Calu3 (cell line): ENCODE results near the gene ETF1. TPM values are rescaled to one million over a fixed set of nuclear protein-coding genes. Genes with fewer than 3 reads are reported as not detected.

ENCODE experiments used
- BruUV-seq: library from RNA; stranded (reverse); fragments of 400-500 nt; replicated peaks from 2 replicates; lab custom pipeline; 2021; lab: Mats Ljungman, UMichigan
- CTCF ChIA-PET: fragments of 300-600 bp; sonication (Branson Sonifier 250); formaldehyde crosslinking; loops from one replicate; lab custom pipeline; 2022; ENCODE audit warnings: antibody characterized with exemption; lab: Charles Lee
- DNase-seq: peaks from one replicate; pipeline ENCODE4 v3.0.0; 2022
- H3K27ac Mint-ChIP-seq: one replicate; pipeline ENCODE4 v1.8.0; 2022; ENCODE audit warnings: mixed read lengths; ENCODE audit not compliant: unreplicated experiment
- H3K27me3 Mint-ChIP-seq: one replicate; pipeline ENCODE4 v1.8.0; 2022; ENCODE audit warnings: mixed read lengths; ENCODE audit not compliant: unreplicated experiment
- H3K36me3 Mint-ChIP-seq: one replicate; pipeline ENCODE4 v1.8.0; 2022; ENCODE audit warnings: mild to moderate bottlenecking, moderate library complexity, mixed read lengths; ENCODE audit not compliant: insufficient read depth, unreplicated experiment
- H3K4me1 Mint-ChIP-seq: one replicate; pipeline ENCODE4 v1.8.0; 2022; ENCODE audit warnings: mild to moderate bottlenecking, low read depth, mixed read lengths; ENCODE audit not compliant: unreplicated experiment
- H3K4me3 Mint-ChIP-seq: one replicate; pipeline ENCODE4 v1.8.0; 2022; ENCODE audit warnings: mild to moderate bottlenecking, low read depth, moderate library complexity, mixed read lengths; ENCODE audit not compliant: unreplicated experiment
- H3K9me3 Mint-ChIP-seq: one replicate; pipeline ENCODE4 v1.8.0; 2022; ENCODE audit warnings: low read depth, mixed read lengths; ENCODE audit not compliant: unreplicated experiment
- CTCF ChIP-seq: fragments of 200-600 bp; IDR thresholded peaks from one replicate; pipeline ENCODE4 v1.8.0; 2022; ENCODE audit warnings: antibody characterized with exemption; ENCODE audit not compliant: unreplicated experiment
- intact Hi-C: fragments of 100-400 bp; cut with micrococcal nuclease; formaldehyde crosslinking; loops from one replicate; pipeline ENCODE4 v1.10.0; 2022; ENCODE audit not compliant: unreplicated experiment
- total RNA-seq: library from RNA; stranded (reverse); gene quantifications from 2 replicates; pipeline ENCODE4 v1.2.3, GENCODE V29; 2022

Gene ETF1
- total RNA-seq, 1 experiment from 2014 or later, result 164 TPM

GRCh38 chr5:138506370-138507306, 36.4 kb downstream of the ETF1 start:
- CTCF ChIA-PET, result interaction anchor here (0.5 kb wide), 1 partner anchor 81 kb away, joined by 4 read pairs; no protein-coding TSS in a partner anchor
- no peak for DNase-seq
- no peaks in the 10 kb centered on the region for H3K27me3 Mint-ChIP-seq
- intact Hi-C loops, result no loop called here
- no TSS peak for BruUV-seq
- H3K4me3 Mint-ChIP-seq, result no peak overlapping the region
- H3K4me1 Mint-ChIP-seq, result no peaks in the 10 kb centered on the region
- H3K27ac Mint-ChIP-seq, result no peak overlapping the region
- peaks cover 56% of the 10 kb centered on the region for H3K36me3 Mint-ChIP-seq
- no peak for TF ChIP-seq CTCF
- H3K9me3 Mint-ChIP-seq, result no peaks in the 10 kb centered on the region

- Mint-ChIP-seq H3K4me3 (no peak overlapping the region), H3K9me3 (no peaks in the 10 kb centered on the region), H3K36me3 (peaks cover 39% of the 10 kb centered on the region), H3K27me3 (no peaks in the 10 kb centered on the region), H3K4me1 (no peaks in the 10 kb centered on the region), H3K27ac (no peak overlapping the region)
- TF ChIP-seq CTCF, result no peak
- BruUV-seq, result no TSS peak
- intact Hi-C loops, result loop anchor here (5.0 kb wide), 1 partner anchor 37 kb away; the partner anchor contains the start of gene EGR1
- DNase-seq, result no peak
- CTCF ChIA-PET, result interaction anchor here (0.6 to 4.0 kb wide), 5 partner anchors 22 to 506 kb away, joined by 3 to 46 read pairs (median 5); no protein-coding TSS in a partner anchor
These were observed 38.2 kb downstream of the ETF1 start for GRCh38 chr5:138504799-138505198.

- peak; percentile 68 for TF ChIP-seq CTCF
- CTCF ChIA-PET, result interaction anchor here (0.6 to 4.0 kb wide), 12 partner anchors 9 to 505 kb away, joined by 3 to 46 read pairs (median 4); partner anchors contain the start of genes BRD8, EGR1 and KIF20A
- peak; percentile 59 for DNase-seq
- no TSS peak for BruUV-seq
- Mint-ChIP-seq H3K27me3 (no peaks in the 10 kb centered on the region), H3K4me1 (no peaks in the 10 kb centered on the region), H3K9me3 (no peaks in the 10 kb centered on the region), H3K36me3 (peaks cover 28% of the 10 kb centered on the region), H3K4me3 (no peak overlapping the region), H3K27ac (no peak overlapping the region)
- intact Hi-C loops, result loop anchor here (1.0 to 5.0 kb wide), 4 partner anchors 36 to 323 kb away; partner anchors contain the start of gene EGR1
These were observed 39.4 kb downstream of the ETF1 start for GRCh38 chr5:138503487-138504270.

GRCh38 chr5:138502521-138502920, 40.5 kb downstream of the ETF1 start:
- Mint-ChIP-seq H3K36me3 (peaks cover 16% of the 10 kb centered on the region), H3K4me1 (no peaks in the 10 kb centered on the region), H3K27ac (no peak overlapping the region), H3K27me3 (no peaks in the 10 kb centered on the region), H3K9me3 (no peaks in the 10 kb centered on the region), H3K4me3 (no peak overlapping the region)
- no TSS peak for BruUV-seq
- CTCF ChIA-PET, result interaction anchor here (0.7 to 4.0 kb wide), 3 partner anchors 38 to 1088 kb away, joined by 4 to 46 read pairs (median 35); partner anchors contain the start of gene EGR1
- intact Hi-C loops, result loop anchor here (2.0 to 5.0 kb wide), 2 partner anchors 35 to 322 kb away; partner anchors contain the start of gene EGR1
- TF ChIP-seq CTCF, result no peak
- no peak for DNase-seq
